ENCODE measurements around the gene GNB1L. TPM values are rescaled to one million over a fixed set of nuclear protein-coding genes. Genes with fewer than 3 reads are reported as not detected.

The GNB1L gene
- total and polyA plus RNA-seq, 10 of the 15 experiments (the other 5 are each of a cell fraction or from before 2014, with no cell fraction given), result 0.21 to 19.4 (median 6.8) TPM

- POLR2A ChIA-PET, result no interaction called here
- FAIRE-seq (no peak), ATAC-seq (no peak), DNase-seq (ENCODE audit: low read depth, low spot score) (no peak)
- CTCF ChIA-PET, result no interaction called here
- no peak overlapping the region for H3K9ac ChIP-seq (ENCODE audit: control insufficient read depth, insufficient read depth, low read length)
- no peak overlapping the region for H3K27ac ChIP-seq (ENCODE audit: control insufficient read depth, insufficient read depth)
- no TSS peak for BruUV-seq (replicated peaks)
- no peaks in the 10 kb centered on the region for H3K36me3 ChIP-seq (ENCODE audit: control insufficient read depth in 2 of 2, insufficient read depth in 2 of 2, low read length in 1 of 2)
- WGBS (ENCODE audit: insufficient coverage, insufficient replicate concordance, low lambda C conversion rate, missing lambda C conversion rate), result 32% methylated on average over 6 of the region's 6 CpGs
- intact Hi-C loops (cut with micrococcal nuclease; ENCODE audit: unreplicated experiment) (no loop called here), in situ Hi-C loops (cut with MboI) (no loop called here)
- no peak overlapping the region for H2AFZ ChIP-seq (ENCODE audit: control insufficient read depth, low read depth, low read length)
- no peaks in the 10 kb centered on the region for H4K20me1 ChIP-seq (ENCODE audit: control insufficient read depth, insufficient read depth)
- no peak overlapping the region for H3K4me2 ChIP-seq (ENCODE audit: control insufficient read depth, insufficient read depth)
- H3K27me3 ChIP-seq (replicated peaks in 1 of 2; ENCODE audit: control insufficient read depth in 2 of 2, insufficient read depth in 2 of 2, low read length in 1 of 2), result no peaks in the 10 kb centered on the region
- H3K9me3 ChIP-seq (replicated peaks; ENCODE audit: control insufficient read depth, insufficient read depth, low read length), result no peaks in the 10 kb centered on the region
- SMC1A ChIA-PET (ENCODE audit: uncharacterized antibody, unreplicated experiment), result no interaction called here
- H3K4me1 ChIP-seq (ENCODE audit: control insufficient read depth, insufficient read depth, low read length), result no peaks in the 10 kb centered on the region
- no peaks in the 10 kb centered on the region for H3K79me2 ChIP-seq (ENCODE audit: control insufficient read depth, insufficient read depth, low read length)
- RAD21 ChIA-PET (ENCODE audit: unreplicated experiment), result interaction anchor here (1.2 kb wide), 1 partner anchor 10 kb away, joined by 3 read pairs; no protein-coding TSS in a partner anchor
- H3K4me3 ChIP-seq, result no peak overlapping the region
- TF ChIP-seq RB1 (IDR thresholded peaks at IDR 0.05; ENCODE audit: borderline replicate concordance) (no peak), ZNF622 (IDR thresholded peaks at IDR 0.05) (no peak), MTA2 (IDR thresholded peaks at IDR 0.05; ENCODE audit: low read depth) (no peak), ZNF217 (IDR thresholded peaks at IDR 0.05) (no peak), YY1 (IDR thresholded peaks at IDR 0.05; ENCODE audit: low read depth, low read length) (no peak), IKZF2 (IDR thresholded peaks at IDR 0.05) (no peak), ZNF687 (IDR thresholded peaks at IDR 0.05) (no peak), ZNF24 (IDR thresholded peaks at IDR 0.05) (no peak), SUPT20H (IDR thresholded peaks at IDR 0.05; ENCODE audit: borderline replicate concordance, control insufficient read depth, low read depth, low read length) (no peak), PAX8 (IDR thresholded peaks at IDR 0.05) (no peak), NFXL1 (IDR thresholded peaks at IDR 0.05; ENCODE audit: borderline replicate concordance) (no peak), HDAC6 (IDR thresholded peaks at IDR 0.05; ENCODE audit: unreplicated experiment) (no peak), WRNIP1 (IDR thresholded peaks at IDR 0.05; ENCODE audit: borderline replicate concordance, low read depth, low read length) (no peak), REST (IDR thresholded peaks at IDR 0.05; ENCODE audit: low read depth, low read length) (no peak), CTCF (IDR thresholded peaks at IDR 0.05 in 2 of 3, conservative IDR thresholded peaks at IDR 0.05 in 1 of 3; ENCODE audit: control insufficient read depth in 2 of 3, extremely low read depth in 1 of 3, insufficient read depth in 1 of 3, low read depth in 3 of 3, low read length in 3 of 3) (no peak), ZNF384 (IDR thresholded peaks at IDR 0.05; ENCODE audit: borderline replicate concordance, low read depth, low read length) (no peak), CBX3 (IDR thresholded peaks at IDR 0.05; ENCODE audit: borderline replicate concordance, low read depth) (no peak)
Measured at GRCh38 chr22:19743081-19743480, 111.6 kb downstream of the GNB1L start.

Data from GM12878 (cell line).